ENCODE measurements around the gene TRIM52. TPM values are rescaled to one million over a fixed set of nuclear protein-coding genes. Genes with fewer than 3 reads are reported as not detected.

TRIM52 gene
- total and polyA plus RNA-seq, 2 of the 13 experiments (the other 11 are each of a cell fraction or from before 2014, with no cell fraction given) = 7.2 to 11.6 TPM

GRCh38 chr5:181215997-181216989 is 44.6 kb downstream of the TRIM52 start:
- H3K9ac ChIP-seq (ENCODE audit: insufficient read depth, low read depth, low read length) = peak overlapping the region; percentile 54; the same call in 1 of the 2 replicates
- POLR2A ChIA-PET = interaction anchor here (1.0 kb wide), 1 partner anchor 24 kb away, joined by 3 read pairs; no protein-coding TSS in a partner anchor
- TF ChIP-seq ZNF646 (CRISPR knock-in tag; IDR thresholded peaks at IDR 0.05) = 0 out of 2 replicates have a peak, but pooled peaks have one; percentile 26
- TF ChIP-seq ZNF709 (CRISPR knock-in tag; IDR thresholded peaks at IDR 0.05) = peak; percentile 28; the same call in 1 of the 2 replicates
- TF ChIP-seq HMGXB4 (CRISPR knock-in tag; IDR thresholded peaks at IDR 0.05; ENCODE audit: borderline replicate concordance in 1 of 2, low read depth in 1 of 2) = peak; percentile 82 to 88
- no peak for TF ChIP-seq E2F1 (CRISPR knock-in tag; IDR thresholded peaks at IDR 0.05)
- no peak for TF ChIP-seq MAZ (IDR thresholded peaks at IDR 0.05; ENCODE audit: borderline replicate concordance, low read depth, low read length)
- no peak for TF ChIP-seq MAZ (CRISPR knock-in tag; IDR thresholded peaks at IDR 0.05; ENCODE audit: low read depth)
- peak; percentile 95; the same call in 1 of the 2 replicates for TF ChIP-seq ZNF775 (CRISPR knock-in tag; IDR thresholded peaks at IDR 0.05; ENCODE audit: borderline replicate concordance)
- 0 out of 2 replicates have a peak, but pooled peaks have one; percentile 15 for TF ChIP-seq ZNF674 (CRISPR knock-in tag; IDR thresholded peaks at IDR 0.05; ENCODE audit: low read depth)
- TF ChIP-seq ZMYM4 (CRISPR knock-in tag; IDR thresholded peaks at IDR 0.05) = 0 out of 2 replicates have a peak, but pooled peaks have one; percentile 33
- TF ChIP-seq ZBTB25 (CRISPR knock-in tag; IDR thresholded peaks at IDR 0.05) = no peak

More at GRCh38 chr5:181215997-181216989, 44.6 kb downstream of the TRIM52 start:
- no peak overlapping the region for H3K27ac ChIP-seq (ENCODE audit: extremely low read length, insufficient read depth, low read length)
- BruUV-seq (replicated peaks) = no TSS peak
- peak overlapping the region; percentile 49 to 79 (median 75) for H3K4me3 ChIP-seq (replicated peaks in 1 of 3; ENCODE audit: insufficient read depth in 1 of 3, low read depth in 2 of 3, low read length in 3 of 3)
- H2AFZ ChIP-seq (ENCODE audit: low read length) = peak overlapping the region; percentile 91
- no peak for ATAC-seq
- no peaks in the 10 kb centered on the region for H3K9me3 ChIP-seq (ENCODE audit: low read length)
- CTCF ChIA-PET (ENCODE audit: low intra/inter-chr PET ratio, low total read pairs) = no interaction called here
- peaks cover 0 to 2% of the 10 kb centered on the region in 2 experiments; a peak in 1 of 5 replicates for H3K27me3 ChIP-seq (ENCODE audit: control insufficient read depth in 1 of 2, insufficient read depth in 2 of 2, low read length in 2 of 2)
- no peak for FAIRE-seq
- DNase-seq (ENCODE audit: low spot score) = no peak
- peak overlapping the region; percentile 98 for H3K4me2 ChIP-seq (ENCODE audit: low read depth, low read length)
- WGBS (ENCODE audit: low lambda C conversion rate) = 17% methylated on average over 40 of the region's 44 CpGs
- H3K4me1 ChIP-seq (ENCODE audit: insufficient read depth, low read length) = peaks cover 31% of the 10 kb centered on the region
- no peaks in the 10 kb centered on the region for H4K20me1 ChIP-seq (ENCODE audit: insufficient read depth, low read length)
- no peaks in the 10 kb centered on the region for H3K79me2 ChIP-seq (ENCODE audit: insufficient read depth, low read length)
- intact Hi-C loops (cut with micrococcal nuclease; ENCODE audit: unreplicated experiment) = no loop called here
- in situ Hi-C loops (cut with HindIII; ENCODE audit: extremely low pct_ligation_motif_present, low pct_unique_long_range_greater_than_20kb) = no loop called here
- no peaks in the 10 kb centered on the region for H3K36me3 ChIP-seq (replicated peaks in 1 of 2; ENCODE audit: control insufficient read depth in 1 of 2, insufficient read depth in 2 of 2, low read length in 2 of 2)

All from HepG2 (cell line).